Osteocyte (in vitro differentiated cells): Measurements from ENCODE around the gene CDH16. TPM values are rescaled to one million over a fixed set of nuclear protein-coding genes. Genes with fewer than 3 reads are reported as not detected.

Experiments
- DNase-seq: peaks from one replicate; pipeline ENCODE4 v3.0.0; 2021; ENCODE audit warnings: mixed read lengths; ENCODE audit not compliant: unreplicated experiment; ENCODE audit errors: extremely low spot score
- H3K27ac Mint-ChIP-seq: one replicate; pipeline ENCODE4 v1.8.0; 2021; ENCODE audit warnings: mild to moderate bottlenecking, mixed read lengths; ENCODE audit not compliant: unreplicated experiment
- H3K27me3 Mint-ChIP-seq: one replicate; pipeline ENCODE4 v1.8.0; 2021; ENCODE audit warnings: mixed read lengths; ENCODE audit not compliant: unreplicated experiment
- H3K36me3 Mint-ChIP-seq: one replicate; pipeline ENCODE4 v1.8.0; 2021; ENCODE audit warnings: mixed read lengths; ENCODE audit not compliant: unreplicated experiment
- H3K4me1 Mint-ChIP-seq: one replicate; pipeline ENCODE4 v1.8.0; 2021; ENCODE audit warnings: mixed read lengths; ENCODE audit not compliant: unreplicated experiment
- H3K4me3 Mint-ChIP-seq: one replicate; pipeline ENCODE4 v1.8.0; 2021; ENCODE audit warnings: mild to moderate bottlenecking, moderate library complexity, mixed read lengths; ENCODE audit not compliant: unreplicated experiment
- H3K9me3 Mint-ChIP-seq: one replicate; pipeline ENCODE4 v1.8.0; 2021; ENCODE audit warnings: mixed read lengths; ENCODE audit not compliant: unreplicated experiment
- CTCF ChIP-seq: fragments of 200-600 bp; sonication (generic); IDR thresholded peaks from 2 replicates; pipeline ENCODE4 v1.5.0; 2021; ENCODE audit warnings: antibody characterized with exemption, mild to moderate bottlenecking, moderate library complexity
- total RNA-seq: library from RNA; stranded (reverse); gene quantifications from 2 replicates; pipeline ENCODE4 v1.2.1, GENCODE V29; 2021

CDH16 gene
- total RNA-seq, 1 donor from 2014 or later, result not detected

GRCh38 chr16:66881014-66881417, 37.7 kb downstream of the CDH16 start:
- Mint-ChIP-seq H3K27ac (no peak overlapping the region), H3K9me3 (no peaks in the 10 kb centered on the region)

GRCh38 chr16:66880288-66881013, 38.2 kb downstream of the CDH16 start, which contains the start of gene PDP2:
PDP2 (plus strand) TSS chr16:66880515; CDS start chr16:66884285, 3,770 bp downstream.
- Mint-ChIP-seq H3K27me3 (no peaks in the 10 kb centered on the region), H3K4me1 (peaks cover 25% of the 10 kb centered on the region), H3K36me3 (peaks cover 8% of the 10 kb centered on the region), H3K27ac (peak within 1 kb of the TSS; percentile 88), H3K4me3 (peak within 1 kb of the TSS; percentile 99), H3K9me3 (no peaks in the 10 kb centered on the region)
- DNase-seq, result peak; percentile 97
- no peak for TF ChIP-seq CTCF

More at GRCh38 chr16:66881014-66881417, 37.7 kb downstream of the CDH16 start:
- Mint-ChIP-seq H3K4me3 (peak overlapping the region; percentile 99), H3K27me3 (no peaks in the 10 kb centered on the region), H3K4me1 (peaks cover 23% of the 10 kb centered on the region), H3K36me3 (peaks cover 12% of the 10 kb centered on the region)
- no peak for TF ChIP-seq CTCF
- DNase-seq, result no peak

- no peak for DNase-seq
- Mint-ChIP-seq H3K4me1 (peaks cover 41% of the 10 kb centered on the region), H3K27me3 (no peaks in the 10 kb centered on the region), H3K4me3 (no peak overlapping the region), H3K36me3 (no peaks in the 10 kb centered on the region), H3K27ac (peak overlapping the region; percentile 56), H3K9me3 (no peaks in the 10 kb centered on the region)
- TF ChIP-seq CTCF, result no peak
Measured at GRCh38 chr16:66878067-66878466, 40.6 kb downstream of the CDH16 start.

GRCh38 chr16:66874079-66874775, 44.5 kb downstream of the CDH16 start:
- Mint-ChIP-seq H3K27me3 (no peaks in the 10 kb centered on the region), H3K27ac (peak overlapping the region; percentile 90), H3K9me3 (no peaks in the 10 kb centered on the region), H3K4me1 (peaks cover 36% of the 10 kb centered on the region), H3K4me3 (no peak overlapping the region), H3K36me3 (no peaks in the 10 kb centered on the region)
- no peak for DNase-seq
- TF ChIP-seq CTCF, result no peak

- Mint-ChIP-seq H3K4me1 (peaks cover 35% of the 10 kb centered on the region), H3K9me3 (no peaks in the 10 kb centered on the region), H3K27me3 (no peaks in the 10 kb centered on the region), H3K4me3 (no peak overlapping the region), H3K36me3 (no peaks in the 10 kb centered on the region), H3K27ac (peak overlapping the region; percentile 90)
- DNase-seq, result no peak
- no peak for TF ChIP-seq CTCF
Measured at GRCh38 chr16:66873685-66874055, 45.0 kb downstream of the CDH16 start.
